Neural cell (in vitro differentiated cells): ENCODE results near the gene NDUFAF4. TPM values are rescaled to one million over a fixed set of nuclear protein-coding genes. Genes with fewer than 3 reads are reported as not detected.
"Not testable (repeated sequence)": the region's sequence is repeated elsewhere in the genome, so short reads cannot be mapped to it uniquely, and the experiment has no call there.

Experiments used
- H2AFZ ChIP-seq: fragments of 200-600, 300-800 bp; sonication (generic), shearing (Covaris generic); 2 replicates; pipeline ENCODE4 v1.6.0; 2014; ENCODE audit warnings: low read depth, mild to moderate bottlenecking, antibody characterized with exemption, low read length, moderate library complexity
- H3F3A ChIP-seq: fragments of 200-600 bp; shearing (Covaris generic); 2 replicates; pipeline ENCODE4 v1.6.1; 2016; ENCODE audit warnings: mild to moderate bottlenecking, moderate library complexity, mixed read lengths, antibody characterized with exemption, low read length; ENCODE audit not compliant: insufficient read depth, poor library complexity, severe bottlenecking
- H3K27ac ChIP-seq: fragments of 200-600, 300-800 bp; sonication (generic), shearing (Covaris generic); 2 replicates; pipeline ENCODE4 v1.5.1; 2014; ENCODE audit warnings: mild to moderate bottlenecking, low read length, moderate library complexity
- H3K27me3 ChIP-seq: fragments of 300-800, 200-600 bp; sonication (generic), shearing (Covaris generic); 2 replicates; pipeline ENCODE4 v1.6.0; 2014; ENCODE audit warnings: mild to moderate bottlenecking, low read depth, low read length, moderate library complexity; ENCODE audit not compliant: insufficient read depth
- H3K36me3 ChIP-seq: fragments of 300-800, 200-600 bp; sonication (generic), shearing (Covaris generic); 2 replicates; pipeline ENCODE4 v1.5.1; 2014; ENCODE audit warnings: mild to moderate bottlenecking, antibody characterized with exemption, low read length, moderate library complexity; ENCODE audit not compliant: insufficient read depth
- H3K4me2 ChIP-seq: fragments of 300-800, 200-600 bp; sonication (generic), shearing (Covaris generic); 2 replicates; pipeline ENCODE4 v1.6.0; 2014; ENCODE audit warnings: mild to moderate bottlenecking, low read length
- H3K4me3 ChIP-seq: fragments of 300-800, 200-600 bp; sonication (generic), shearing (Covaris generic); 2 replicates; pipeline ENCODE4 v1.5.1; 2014; ENCODE audit warnings: mild to moderate bottlenecking, low read length, moderate library complexity
- H3K79me2 ChIP-seq: fragments of 200-600 bp; shearing (Covaris generic); replicated peaks from 2 replicates; pipeline ENCODE4 v1.6.0; 2014; ENCODE audit warnings: mild to moderate bottlenecking, low read length, moderate library complexity; ENCODE audit not compliant: insufficient read depth
- H3K9ac ChIP-seq: fragments of 300-800, 200-600 bp; sonication (generic), shearing (Covaris generic); 2 replicates; pipeline ENCODE4 v1.6.1; 2016; ENCODE audit warnings: mild to moderate bottlenecking, low read length, mixed read lengths
- H3K9me2 ChIP-seq: fragments of 200-600 bp; shearing (Covaris generic); 2 replicates; pipeline ENCODE4 v1.6.1; 2016; ENCODE audit warnings: mild to moderate bottlenecking, low read length, mixed read lengths; ENCODE audit not compliant: insufficient read depth
- H3K9me3 ChIP-seq: fragments of 200-600, 300-800 bp; sonication (generic), shearing (Covaris generic); 2 replicates; pipeline ENCODE4 v1.6.1; 2016; ENCODE audit warnings: mild to moderate bottlenecking, mixed run types, low read length, moderate library complexity, mixed read lengths
- H4K20me1 ChIP-seq: fragments of 200-600 bp; shearing (Covaris generic); 2 replicates; pipeline ENCODE4 v1.6.1; 2016; ENCODE audit warnings: mild to moderate bottlenecking, mixed run types; ENCODE audit not compliant: insufficient read depth
- CTCF ChIP-seq: fragments of 450-650 bp; IDR thresholded peaks from 2 replicates; pipeline ENCODE4 v1.5.1; 2014; ENCODE audit warnings: antibody characterized with exemption, mild to moderate bottlenecking, moderate library complexity; ENCODE audit not compliant: poor library complexity, severe bottlenecking
- EP300 ChIP-seq: fragments of 450-650 bp; conservative IDR thresholded peaks from 2 replicates; pipeline ENCODE4 v1.6.1; 2014; ENCODE audit warnings: antibody characterized with exemption, mild to moderate bottlenecking, moderate library complexity; ENCODE audit not compliant: poor library complexity, severe bottlenecking
- EZH2 ChIP-seq: fragments of 200-600, 300-800 bp; shearing (Covaris generic), sonication (generic); IDR thresholded peaks from 2 replicates; pipeline ENCODE4 v1.6.1; 2014; ENCODE audit warnings: antibody characterized with exemption, low read length, borderline replicate concordance, mild to moderate bottlenecking; ENCODE audit not compliant: insufficient read depth, poor library complexity, severe bottlenecking
- MXI1 ChIP-seq: fragments of 450-650 bp; conservative IDR thresholded peaks from 2 replicates; pipeline ENCODE4 v1.6.1; 2014; ENCODE audit warnings: antibody characterized with exemption, mild to moderate bottlenecking; ENCODE audit not compliant: poor library complexity, severe bottlenecking
- POLR2AphosphoS5 ChIP-seq: IDR thresholded peaks from 2 replicates; pipeline ENCODE4 v1.6.1; 2012
- RAD21 ChIP-seq: fragments of 450-650 bp; conservative IDR thresholded peaks from 2 replicates; pipeline ENCODE4 v1.6.1; 2014; ENCODE audit warnings: antibody characterized with exemption, mild to moderate bottlenecking, moderate library complexity
- SMC3 ChIP-seq: fragments of 450-650 bp; conservative IDR thresholded peaks from 2 replicates; pipeline ENCODE4 v1.6.1; 2014; ENCODE audit warnings: antibody characterized with exemption, mild to moderate bottlenecking, moderate library complexity; ENCODE audit not compliant: poor library complexity
- TAF1 ChIP-seq: IDR thresholded peaks from 2 replicates; pipeline ENCODE4 v1.6.1; 2012; ENCODE audit warnings: low read depth
- polyA plus RNA-seq: library from polyadenylated mRNA; depleted of rRNA; stranded (reverse); fragments of >200 nt; gene quantifications from 2 replicates; pipeline ENCODE4 v1.2.3, GENCODE V29; 2014
- TF ChIP-seq, protein P1 (sequence below): IDR thresholded peaks from 2 replicates; pipeline ENCODE4 v1.6.1; 2012; ENCODE audit warnings: borderline replicate concordance

Gene NDUFAF4
- polyA plus RNA-seq, 1 donor from 2014 or later: 55.9 TPM

- TF ChIP-seq SMC3 (no peak), EZH2 (no peak), MXI1 (no peak), TAF1 (no peak), CTCF (no peak), POLR2AphosphoS5 (no peak), RAD21 (no peak), EP300 (no peak)
- TF ChIP-seq, protein P1, sequence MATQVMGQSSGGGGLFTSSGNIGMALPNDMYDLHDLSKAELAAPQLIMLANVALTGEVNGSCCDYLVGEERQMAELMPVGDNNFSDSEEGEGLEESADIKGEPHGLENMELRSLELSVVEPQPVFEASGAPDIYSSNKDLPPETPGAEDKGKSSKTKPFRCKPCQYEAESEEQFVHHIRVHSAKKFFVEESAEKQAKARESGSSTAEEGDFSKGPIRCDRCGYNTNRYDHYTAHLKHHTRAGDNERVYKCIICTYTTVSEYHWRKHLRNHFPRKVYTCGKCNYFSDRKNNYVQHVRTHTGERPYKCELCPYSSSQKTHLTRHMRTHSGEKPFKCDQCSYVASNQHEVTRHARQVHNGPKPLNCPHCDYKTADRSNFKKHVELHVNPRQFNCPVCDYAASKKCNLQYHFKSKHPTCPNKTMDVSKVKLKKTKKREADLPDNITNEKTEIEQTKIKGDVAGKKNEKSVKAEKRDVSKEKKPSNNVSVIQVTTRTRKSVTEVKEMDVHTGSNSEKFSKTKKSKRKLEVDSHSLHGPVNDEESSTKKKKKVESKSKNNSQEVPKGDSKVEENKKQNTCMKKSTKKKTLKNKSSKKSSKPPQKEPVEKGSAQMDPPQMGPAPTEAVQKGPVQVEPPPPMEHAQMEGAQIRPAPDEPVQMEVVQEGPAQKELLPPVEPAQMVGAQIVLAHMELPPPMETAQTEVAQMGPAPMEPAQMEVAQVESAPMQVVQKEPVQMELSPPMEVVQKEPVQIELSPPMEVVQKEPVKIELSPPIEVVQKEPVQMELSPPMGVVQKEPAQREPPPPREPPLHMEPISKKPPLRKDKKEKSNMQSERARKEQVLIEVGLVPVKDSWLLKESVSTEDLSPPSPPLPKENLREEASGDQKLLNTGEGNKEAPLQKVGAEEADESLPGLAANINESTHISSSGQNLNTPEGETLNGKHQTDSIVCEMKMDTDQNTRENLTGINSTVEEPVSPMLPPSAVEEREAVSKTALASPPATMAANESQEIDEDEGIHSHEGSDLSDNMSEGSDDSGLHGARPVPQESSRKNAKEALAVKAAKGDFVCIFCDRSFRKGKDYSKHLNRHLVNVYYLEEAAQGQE: no peak
- no peaks in the 10 kb centered on the region for H3K27me3 ChIP-seq
- H2AFZ ChIP-seq: no peak overlapping the region
- no peaks in the 10 kb centered on the region for H3K9me3 ChIP-seq
- no peaks in the 10 kb centered on the region for H3K79me2 ChIP-seq
- no peaks in the 10 kb centered on the region for H3K36me3 ChIP-seq
- no peak overlapping the region for H3K4me3 ChIP-seq
- no peaks in the 10 kb centered on the region for H3F3A ChIP-seq
- no peak overlapping the region for H3K27ac ChIP-seq
- H3K9ac ChIP-seq: no peak overlapping the region
- no peaks in the 10 kb centered on the region for H4K20me1 ChIP-seq
- no peak overlapping the region for H3K4me2 ChIP-seq
- H3K9me2 ChIP-seq: no peaks in the 10 kb centered on the region
These were observed 11.2 kb downstream of the NDUFAF4 start for GRCh38 chr6:96886519-96886918.

GRCh38 chr6:96885187-96885631 lies 12.5 kb downstream of the NDUFAF4 start:
- not testable (repeated sequence) for H3K4me3 ChIP-seq, H2AFZ ChIP-seq, H4K20me1 ChIP-seq, H3K9me3 ChIP-seq, H3K27me3 ChIP-seq, H3K9ac ChIP-seq, H3K9me2 ChIP-seq, H3K4me2 ChIP-seq, H3F3A ChIP-seq, H3K79me2 ChIP-seq, H3K27ac ChIP-seq, H3K36me3 ChIP-seq

- no peaks in the 10 kb centered on the region for H3K36me3 ChIP-seq
- H3K4me2 ChIP-seq: no peak overlapping the region
- no peak overlapping the region for H3K4me3 ChIP-seq
- H3K79me2 ChIP-seq: no peaks in the 10 kb centered on the region
- H2AFZ ChIP-seq: no peak overlapping the region
- no peak for TF ChIP-seq CTCF
- no peak for TF ChIP-seq EZH2
- no peak for TF ChIP-seq RAD21
- TF ChIP-seq SMC3: no peak
- no peak for TF ChIP-seq MXI1
- TF ChIP-seq, protein P1: no peak
- TF ChIP-seq TAF1: no peak
- no peak for TF ChIP-seq POLR2AphosphoS5
- TF ChIP-seq EP300: no peak
- H3K27me3 ChIP-seq: no peaks in the 10 kb centered on the region
- H3K9me3 ChIP-seq: no peaks in the 10 kb centered on the region
- H4K20me1 ChIP-seq: no peaks in the 10 kb centered on the region
- H3K27ac ChIP-seq: no peak overlapping the region
- H3F3A ChIP-seq: no peaks in the 10 kb centered on the region
- H3K9ac ChIP-seq: no peak overlapping the region
- H3K9me2 ChIP-seq: no peaks in the 10 kb centered on the region
These were observed 19.5 kb downstream of the NDUFAF4 start for GRCh38 chr6:96878143-96878542.
